B cell (primary cell): Measurements from ENCODE around the gene PRPF19. TPM values are rescaled to one million over a fixed set of nuclear protein-coding genes. Genes with fewer than 3 reads are reported as not detected.

Source experiments
- ATAC-seq: fragments of 200-7000 bp; cut with Tn5 transposase; one replicate; pipeline ENCODE4 v1.10.0; 2021; ENCODE audit warnings: low read depth, mild to moderate bottlenecking, moderate number of reproducible peaks, moderate library complexity
- CTCF ChIA-PET: fragments of 350-600 bp; sonication (Branson Sonifier 250); formaldehyde crosslinking; loops from one replicate; lab custom pipeline; 2021; ENCODE audit warnings: antibody characterized with exemption, inconsistent platforms; lab: Charles Lee
- POLR2A ChIA-PET: fragments of 350-600 bp; sonication (Branson Sonifier 250); formaldehyde crosslinking; loops from one replicate; lab custom pipeline; 2021; ENCODE audit warnings: antibody characterized with exemption; lab: Charles Lee
- DNase-seq: peaks from one replicate; pipeline ENCODE4 v3.0.0; 2013
- H2AFZ ChIP-seq: 2 replicates; pipeline ENCODE4 v1.6.1; 2012; ENCODE audit warnings: mild to moderate bottlenecking, low read depth, low read length; ENCODE audit not compliant: insufficient read depth, poor library complexity, severe bottlenecking
- H3K27ac ChIP-seq, 2 donors: 1 replicate in 1 of 2; 2 replicates in 1 of 2; pipeline ENCODE4 v1.5.1; 2012 to 2013; ENCODE audit warnings: low read length in 2 of 2, mild to moderate bottlenecking in 2 of 2, moderate library complexity in 1 of 2
- H3K27me3 ChIP-seq, 4 experiments: fragments of 200-600 bp in 1 of 4; sonication (generic) in 1 of 4; replicated peaks in 1 of 4; 1 replicate in 2 of 4; 2 replicates in 2 of 4; pipeline versions ENCODE4 v1.6.1 to v1.7.0; 2013 to 2016; ENCODE audit warnings: low read length in 3 of 4, mild to moderate bottlenecking in 2 of 4, mixed read lengths in 1 of 4, moderate library complexity in 1 of 4; ENCODE audit not compliant: insufficient read depth in 4 of 4, control insufficient read depth in 3 of 4; ENCODE audit errors: control extremely low read depth in 1 of 4
- H3K36me3 ChIP-seq, 2 experiments: replicated peaks in 1 of 2; 1 replicate in 1 of 2; 2 replicates in 1 of 2; pipeline versions ENCODE4 v1.6.1 to v1.7.1; 2013; ENCODE audit warnings: low read length in 1 of 2; ENCODE audit not compliant: insufficient read depth in 2 of 2, control insufficient read depth in 1 of 2; ENCODE audit errors: control extremely low read depth in 1 of 2, extremely low read depth in 1 of 2
- H3K4me1 ChIP-seq, 2 donors: fragments of 200-600 bp in 1 of 2; sonication (generic) in 1 of 2; 1 replicate in 1 of 2; 2 replicates in 1 of 2; pipeline versions ENCODE4 v1.5.1 to v1.6.1; 2013 to 2017; ENCODE audit warnings: low read length in 2 of 2; ENCODE audit not compliant: control insufficient read depth in 2 of 2, insufficient read depth in 2 of 2
- H3K4me2 ChIP-seq: replicated peaks from 2 replicates; pipeline ENCODE3; 2012; ENCODE audit warnings: mild to moderate bottlenecking, low read depth, low read length; ENCODE audit not compliant: poor library complexity, severe bottlenecking
- H3K4me3 ChIP-seq, 5 experiments: fragments of 200-600 bp in 1 of 5; sonication (generic) in 1 of 5; 1 replicate in 3 of 5; 2 replicates in 2 of 5; pipeline versions ENCODE4 v1.5.1 to v1.7.0; 2011 to 2016; ENCODE audit warnings: low read length in 4 of 5, mild to moderate bottlenecking in 4 of 5, low read depth in 2 of 5, control low read depth in 1 of 5, moderate library complexity in 1 of 5; ENCODE audit not compliant: insufficient read depth in 1 of 5; ENCODE audit errors: control extremely low read depth in 1 of 5, extremely low read depth in 1 of 5
- H3K79me2 ChIP-seq: fragments of 200-600 bp; sonication (generic); one replicate; pipeline ENCODE4 v1.6.0; 2016; ENCODE audit warnings: low read length; ENCODE audit not compliant: control insufficient read depth, insufficient read depth
- H3K9ac ChIP-seq: fragments of 200-600 bp; sonication (generic); 2 replicates; pipeline ENCODE4 v1.6.1; 2017; ENCODE audit warnings: mild to moderate bottlenecking, low read length, moderate library complexity
- H3K9me3 ChIP-seq, 3 donors: one replicate each; pipeline versions ENCODE4 v1.6.1 to v1.7.1; 2013; ENCODE audit warnings: low read length in 2 of 3; ENCODE audit not compliant: control insufficient read depth in 2 of 3, insufficient read depth in 1 of 3; ENCODE audit errors: control extremely low read depth in 1 of 3
- H4K20me1 ChIP-seq: 2 replicates; pipeline ENCODE4 v1.6.0; 2012; ENCODE audit warnings: mild to moderate bottlenecking, low read length; ENCODE audit not compliant: insufficient read depth, control insufficient read depth, poor library complexity, severe bottlenecking
- H3K27ac Mint-ChIP-seq: one replicate; pipeline ENCODE4 v1.8.0; 2021; ENCODE audit warnings: mixed read lengths
- H3K27me3 Mint-ChIP-seq: one replicate; pipeline ENCODE4 v1.8.0; 2021; ENCODE audit warnings: mixed read lengths
- H3K4me1 Mint-ChIP-seq: one replicate; pipeline ENCODE4 v1.8.0; 2021; ENCODE audit warnings: mixed read lengths
- H3K4me3 Mint-ChIP-seq: one replicate; pipeline ENCODE4 v1.8.0; 2021; ENCODE audit warnings: mixed read lengths
- H3K9me3 Mint-ChIP-seq: one replicate; pipeline ENCODE4 v1.8.0; 2022; ENCODE audit warnings: mixed read lengths; ENCODE audit not compliant: insufficient read depth
- CTCF ChIP-seq: fragments of 200-600 bp; IDR thresholded peaks from one replicate; pipeline ENCODE4 v1.8.0; 2022; ENCODE audit warnings: antibody characterized with exemption, mild to moderate bottlenecking
- EZH2 ChIP-seq: IDR thresholded peaks from 2 replicates; pipeline ENCODE4 v1.6.1; 2012; ENCODE audit warnings: borderline replicate concordance, low read depth, mild to moderate bottlenecking, moderate library complexity, low read length; ENCODE audit not compliant: insufficient read depth, poor library complexity, severe bottlenecking
- WGBS: methylation state at CpG from one replicate; pipeline ENCODE4 v1.1.5; 2013; ENCODE audit warnings: missing lambda C conversion rate; ENCODE audit not compliant: insufficient coverage; 5-methylcytosine and 5-hydroxymethylcytosine counted together
- intact Hi-C: fragments of 100-400 bp; cut with micrococcal nuclease; formaldehyde crosslinking; loops from one replicate; pipeline ENCODE4 v1.10.0; 2022
- polyA plus RNA-seq: library from polyadenylated mRNA; depleted of rRNA; stranded (reverse); fragments of >200 nt; gene quantifications from 2 replicates; pipeline ENCODE4 v1.2.3, GENCODE V29; 2012
- total RNA-seq, 2 donors: library from RNA; stranded (reverse); fragments of 120-200 nt in 1 of 2; gene quantifications; 1 replicate in 1 of 2; 2 replicates in 1 of 2; pipeline versions ENCODE4 v1.2.3 to v1.2.4, GENCODE V29; 2013 to 2022

The PRPF19 gene
- total and polyA plus RNA-seq, 2 donors (not counting 1 experiment from before 2014, with no cell fraction given), result 41.8 to 89.9 TPM

- Histone ChIP-seq H3K4me2 (no peak within 1 kb of the TSS), H3K9ac (no peak within 1 kb of the TSS), H3K36me3 (peaks cover 0 to 12% of the 10 kb centered on the region in 2 experiments), H4K20me1 (no peaks in the 10 kb centered on the region), H3K4me1 (peaks cover 4 to 7% of the 10 kb centered on the region in 2 donors), H3K27me3 (peaks cover 0 to 3% (median 0%) of the 10 kb centered on the region in 4 experiments), H3K9me3 (no peaks in the 10 kb centered on the region), H3K27ac (no peak within 1 kb of the TSS), H2AFZ (no peak within 1 kb of the TSS), H3K4me3 (no peak within 1 kb of the TSS), H3K79me2 (no peaks in the 10 kb centered on the region)
- no peak for TF ChIP-seq CTCF
- no peak for TF ChIP-seq EZH2
- Mint-ChIP-seq H3K27ac (no peak within 1 kb of the TSS), H3K4me1 (peaks cover 9% of the 10 kb centered on the region), H3K4me3 (no peak within 1 kb of the TSS), H3K9me3 (no peaks in the 10 kb centered on the region), H3K27me3 (no peaks in the 10 kb centered on the region)
- intact Hi-C loops, result no loop called here
- ATAC-seq (no peak), DNase-seq (no peak)
- 47% methylated on average over 6 of the region's 14 CpGs for WGBS
- CTCF ChIA-PET, result interaction anchor here (0.7 to 1.6 kb wide), 6 partner anchors 18 to 43 kb away, joined by 3 to 5 read pairs (median 4); no protein-coding TSS in a partner anchor
- POLR2A ChIA-PET, result no interaction called here
Measured at GRCh38 chr11:60855726-60856633, 50.4 kb downstream of the PRPF19 start, which contains the start of gene PTGDR2. TSS of gene PTGDR2 (minus strand) at chr11:60855950. CDS start at chr11:60853722, 2,228 bp downstream.
